ENCODE data around the gene MYH7. TPM values are rescaled to one million over a fixed set of nuclear protein-coding genes. Genes with fewer than 3 reads are reported as not detected.
"Not testable (repeated sequence)": the region's sequence is repeated elsewhere in the genome, so short reads cannot be mapped to it uniquely, and the experiment has no call there.

The MYH7 gene
- total and polyA plus RNA-seq, 3 donors from 2014 or later, result 0.87 to 51.3 (median 1.3) TPM

GRCh38 chr14:23398348-23398747, 37.1 kb downstream of the MYH7 start:
- no peak overlapping the region for H3K4me3 ChIP-seq
- no peak overlapping the region for H3K27ac ChIP-seq
- no peak for DNase-seq
- WGBS, 2 donors, result 73 to 88% methylated on average over 4 of the region's 4 CpGs
- H3K9me3 ChIP-seq, result no peaks in the 10 kb centered on the region
- H3K4me1 ChIP-seq, result no peaks in the 10 kb centered on the region
- H3K27me3 ChIP-seq, result no peaks in the 10 kb centered on the region
- H3K36me3 ChIP-seq (ENCODE audit: low read depth, missing control alignments), result no peaks in the 10 kb centered on the region
- intact Hi-C loops (cut with DNase I; ENCODE audit: low total_unique reads), result no loop called here
- no peak for TF ChIP-seq CTCF (IDR thresholded peaks at IDR 0.05)
- TF ChIP-seq POLR2A (IDR thresholded peaks at IDR 0.05), result no peak

GRCh38 chr14:23396781-23397407, 38.6 kb downstream of the MYH7 start:
- H3K27ac ChIP-seq, result no peak overlapping the region
- no peak overlapping the region for H3K4me3 ChIP-seq
- no peaks in the 10 kb centered on the region for H3K27me3 ChIP-seq
- intact Hi-C loops (cut with DNase I; ENCODE audit: low total_unique reads), result no loop called here
- DNase-seq, result no peak
- no peak for TF ChIP-seq CTCF (IDR thresholded peaks at IDR 0.05)
- no peak for TF ChIP-seq POLR2A (IDR thresholded peaks at IDR 0.05)
- no peaks in the 10 kb centered on the region for H3K36me3 ChIP-seq (ENCODE audit: low read depth, missing control alignments)
- WGBS, 2 donors, result 94 to 97% methylated on average over 4 to 10 of the region's 10 CpGs
- H3K4me1 ChIP-seq, result no peaks in the 10 kb centered on the region
- no peaks in the 10 kb centered on the region for H3K9me3 ChIP-seq

- intact Hi-C loops (cut with DNase I; ENCODE audit: low total_unique reads), result no loop called here
- WGBS, 2 donors, result 92 to 93% methylated on average over 10 of the region's 10 CpGs
- Histone ChIP-seq H3K4me1 (no peaks in the 10 kb centered on the region), H3K27me3 (no peaks in the 10 kb centered on the region), H3K9me3 (no peaks in the 10 kb centered on the region), H3K36me3 (ENCODE audit: low read depth, missing control alignments) (no peaks in the 10 kb centered on the region), H3K27ac (no peak overlapping the region), H3K4me3 (no peak overlapping the region)
- no peak for DNase-seq
- no peak for TF ChIP-seq CTCF (IDR thresholded peaks at IDR 0.05)
- no peak for TF ChIP-seq POLR2A (IDR thresholded peaks at IDR 0.05)
Measured at GRCh38 chr14:23396126-23396525, 39.3 kb downstream of the MYH7 start.

- no peak overlapping the region for H3K27ac ChIP-seq
- TF ChIP-seq POLR2A (IDR thresholded peaks at IDR 0.05), result no peak
- TF ChIP-seq CTCF (IDR thresholded peaks at IDR 0.05), result no peak
- no peaks in the 10 kb centered on the region for H3K9me3 ChIP-seq
- no peak for DNase-seq
- no peaks in the 10 kb centered on the region for H3K27me3 ChIP-seq
- WGBS, 2 donors, result 85 to 86% methylated on average over 7 of the region's 7 CpGs
- H3K4me1 ChIP-seq, result peaks cover 7% of the 10 kb centered on the region
- no peak overlapping the region for H3K4me3 ChIP-seq
- H3K36me3 ChIP-seq (ENCODE audit: low read depth, missing control alignments), result no peaks in the 10 kb centered on the region
- intact Hi-C loops (cut with DNase I; ENCODE audit: low total_unique reads), result no loop called here
Measured at GRCh38 chr14:23392613-23393012, 42.8 kb downstream of the MYH7 start.

GRCh38 chr14:23389871-23390270, 45.6 kb downstream of the MYH7 start:
- H3K36me3 ChIP-seq (ENCODE audit: low read depth, missing control alignments); H3K27ac ChIP-seq; intact Hi-C loops (cut with DNase I; ENCODE audit: low total_unique reads); H3K4me3 ChIP-seq; H3K27me3 ChIP-seq; H3K4me1 ChIP-seq; DNase-seq; H3K9me3 ChIP-seq: not testable (repeated sequence)
- 75 to 93% methylated on average over 4 to 10 of the region's 19 CpGs for WGBS, 2 donors
